PC-3 (cell line): ENCODE data around the gene QSER1. TPM values are rescaled to one million over a fixed set of nuclear protein-coding genes. Genes with fewer than 3 reads are reported as not detected.

ENCODE experiments used
- ATAC-seq: fragments of 200-7000 bp; cut with Tn5 transposase; 2 replicates; pipeline ENCODE4 v1.9.1; 2020; ENCODE audit warnings: mild to moderate bottlenecking, moderate library complexity
- BruUV-seq: library from RNA; stranded (reverse); fragments of 400-500 nt; replicated peaks from 2 replicates; lab custom pipeline; 2021; lab: Mats Ljungman, UMichigan
- CTCF ChIA-PET: fragments of 300-600 bp; sonication (Branson Sonifier 250); formaldehyde crosslinking; loops from one replicate; lab custom pipeline; 2022; ENCODE audit warnings: antibody characterized with exemption; lab: Charles Lee
- POLR2A ChIA-PET: fragments of 300-600 bp; sonication (Branson Sonifier 250); formaldehyde crosslinking; loops from one replicate; lab custom pipeline; 2022; ENCODE audit warnings: antibody characterized with exemption; ENCODE audit not compliant: unreplicated experiment; lab: Charles Lee
- DNase-seq: peaks from one replicate; pipeline ENCODE4 v3.0.0-alpha.2; 2015
- H2AFZ ChIP-seq: fragments of 300-600 bp; sonication (generic); 2 replicates; pipeline ENCODE4 v1.6.0; 2016; ENCODE audit warnings: antibody characterized with exemption, low read length
- H3F3A ChIP-seq: fragments of 300-600 bp; sonication (generic); one replicate; pipeline ENCODE4 v1.6.0; 2017; ENCODE audit warnings: antibody characterized with exemption, low read length, control low read depth, mild to moderate bottlenecking; ENCODE audit not compliant: unreplicated experiment
- H3K27ac ChIP-seq: fragments of 300-600 bp; sonication (generic); 2 replicates; pipeline ENCODE4 v1.5.1; 2016; ENCODE audit warnings: mild to moderate bottlenecking, low read length
- H3K27me3 ChIP-seq: fragments of 300-600 bp; sonication (generic); 2 replicates; pipeline ENCODE4 v1.6.1; 2016; ENCODE audit warnings: low read length, mixed read lengths
- H3K36me3 ChIP-seq: fragments of 300-600 bp; sonication (generic); 2 replicates; pipeline ENCODE4 v1.6.1; 2016; ENCODE audit warnings: low read depth, mixed run types, low read length, mixed read lengths
- H3K4me1 ChIP-seq: fragments of 300-600 bp; sonication (generic); 2 replicates; pipeline ENCODE4 v1.5.1; 2016; ENCODE audit warnings: low read length; ENCODE audit not compliant: insufficient read depth
- H3K4me2 ChIP-seq: fragments of 300-600 bp; sonication (generic); 2 replicates; pipeline ENCODE4 v1.6.0; 2016; ENCODE audit warnings: low read length
- H3K4me3 ChIP-seq: fragments of 300-600 bp; sonication (generic); 2 replicates; pipeline ENCODE4 v1.5.1; 2016; ENCODE audit warnings: mild to moderate bottlenecking, low read length, mixed read lengths
- H3K79me2 ChIP-seq: fragments of 300-600 bp; sonication (generic); 2 replicates; pipeline ENCODE4 v1.6.1; 2017; ENCODE audit warnings: low read length, mixed read lengths
- H3K9ac ChIP-seq: fragments of 300-600 bp; sonication (generic); 2 replicates; pipeline ENCODE4 v1.6.0; 2016; ENCODE audit warnings: mild to moderate bottlenecking, low read length
- H3K9me2 ChIP-seq: fragments of 300-600 bp; sonication (generic); replicated peaks from 2 replicates; pipeline ENCODE4 v1.6.1; 2016; ENCODE audit warnings: mixed run types, low read length, mixed read lengths
- H3K9me3 ChIP-seq: fragments of 300-600 bp; sonication (generic); 2 replicates; pipeline ENCODE4 v1.6.1; 2016; ENCODE audit warnings: low read length, mixed read lengths
- H4K20me1 ChIP-seq: fragments of 300-600 bp; sonication (generic); 2 replicates; pipeline ENCODE4 v1.6.1; 2016; ENCODE audit warnings: low read length, mixed read lengths
- EZH2 ChIP-seq: fragments of 300-600 bp; sonication (generic); IDR thresholded peaks from one replicate; pipeline ENCODE4 v1.6.1; 2017; ENCODE audit warnings: antibody characterized with exemption, mild to moderate bottlenecking, low read length; ENCODE audit not compliant: unreplicated experiment
- EZH2phosphoT487 ChIP-seq: fragments of 300-600 bp; sonication (generic); IDR thresholded peaks from 2 replicates; pipeline ENCODE4 v1.6.1; 2018; ENCODE audit warnings: mild to moderate bottlenecking, antibody characterized with exemption, low read length, borderline replicate concordance
- intact Hi-C: fragments of 100-400 bp; cut with micrococcal nuclease; formaldehyde crosslinking; loops from 2 replicates; pipeline ENCODE4 v1.9.0; 2023
- total RNA-seq: library from RNA; depleted of rRNA; stranded (reverse); fragments of >200 nt; gene quantifications from 2 replicates; pipeline ENCODE4 v1.2.3, GENCODE V29; 2014
- TF ChIP-seq, protein P1 (sequence below): fragments of 300-600 bp; sonication (generic); conservative IDR thresholded peaks from 2 replicates; pipeline ENCODE4 v1.5.1; 2017; ENCODE audit warnings: antibody characterized with exemption, low read depth, mild to moderate bottlenecking, low read length

QSER1 gene
- total RNA-seq, 1 experiment from 2014 or later = 19.4 TPM

DNA sequence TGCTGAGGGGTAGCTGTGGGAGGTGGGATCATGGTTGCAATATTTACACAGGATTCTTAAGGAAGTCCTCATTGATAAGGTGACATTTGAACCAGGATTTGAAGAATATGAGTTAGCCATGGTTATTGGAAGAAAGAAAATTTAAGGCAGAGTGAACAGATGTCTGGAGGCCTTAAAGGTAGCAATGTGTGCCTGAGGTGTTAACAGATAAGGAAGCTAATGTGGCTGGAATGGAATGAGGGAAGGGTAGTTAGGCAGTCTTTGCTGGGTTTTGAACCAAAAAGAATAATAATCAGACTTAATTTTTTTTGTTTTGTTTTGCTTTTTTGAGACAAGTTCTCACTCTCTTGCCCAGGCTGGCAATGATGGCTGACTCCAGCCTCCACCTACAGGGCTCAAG is 113.4 kb downstream of the QSER1 start:
- Histone ChIP-seq H3K27ac (no peak overlapping the region), H3K79me2 (no peaks in the 10 kb centered on the region), H3K9me2 (no peaks in the 10 kb centered on the region), H3K36me3 (no peaks in the 10 kb centered on the region), H3K9me3 (no peaks in the 10 kb centered on the region), H3K4me1 (0 out of 2 replicates have a peak, but pooled peaks cover 2% of the 10 kb centered on the region), H3F3A (no peaks in the 10 kb centered on the region), H3K27me3 (no peaks in the 10 kb centered on the region), H3K4me3 (no peak overlapping the region), H3K4me2 (no peak overlapping the region), H3K9ac (no peak overlapping the region), H4K20me1 (no peaks in the 10 kb centered on the region), H2AFZ (no peak overlapping the region)
- TF ChIP-seq EZH2 (no peak), EZH2phosphoT487 (no peak)
- TF ChIP-seq, protein P1, sequence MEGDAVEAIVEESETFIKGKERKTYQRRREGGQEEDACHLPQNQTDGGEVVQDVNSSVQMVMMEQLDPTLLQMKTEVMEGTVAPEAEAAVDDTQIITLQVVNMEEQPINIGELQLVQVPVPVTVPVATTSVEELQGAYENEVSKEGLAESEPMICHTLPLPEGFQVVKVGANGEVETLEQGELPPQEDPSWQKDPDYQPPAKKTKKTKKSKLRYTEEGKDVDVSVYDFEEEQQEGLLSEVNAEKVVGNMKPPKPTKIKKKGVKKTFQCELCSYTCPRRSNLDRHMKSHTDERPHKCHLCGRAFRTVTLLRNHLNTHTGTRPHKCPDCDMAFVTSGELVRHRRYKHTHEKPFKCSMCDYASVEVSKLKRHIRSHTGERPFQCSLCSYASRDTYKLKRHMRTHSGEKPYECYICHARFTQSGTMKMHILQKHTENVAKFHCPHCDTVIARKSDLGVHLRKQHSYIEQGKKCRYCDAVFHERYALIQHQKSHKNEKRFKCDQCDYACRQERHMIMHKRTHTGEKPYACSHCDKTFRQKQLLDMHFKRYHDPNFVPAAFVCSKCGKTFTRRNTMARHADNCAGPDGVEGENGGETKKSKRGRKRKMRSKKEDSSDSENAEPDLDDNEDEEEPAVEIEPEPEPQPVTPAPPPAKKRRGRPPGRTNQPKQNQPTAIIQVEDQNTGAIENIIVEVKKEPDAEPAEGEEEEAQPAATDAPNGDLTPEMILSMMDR = no peak
- BruUV-seq = no TSS peak
- ATAC-seq (no peak), DNase-seq (no peak)
- ChIA-PET CTCF (no interaction called here), POLR2A (no interaction called here)
- intact Hi-C loops = no loop called here

DNA sequence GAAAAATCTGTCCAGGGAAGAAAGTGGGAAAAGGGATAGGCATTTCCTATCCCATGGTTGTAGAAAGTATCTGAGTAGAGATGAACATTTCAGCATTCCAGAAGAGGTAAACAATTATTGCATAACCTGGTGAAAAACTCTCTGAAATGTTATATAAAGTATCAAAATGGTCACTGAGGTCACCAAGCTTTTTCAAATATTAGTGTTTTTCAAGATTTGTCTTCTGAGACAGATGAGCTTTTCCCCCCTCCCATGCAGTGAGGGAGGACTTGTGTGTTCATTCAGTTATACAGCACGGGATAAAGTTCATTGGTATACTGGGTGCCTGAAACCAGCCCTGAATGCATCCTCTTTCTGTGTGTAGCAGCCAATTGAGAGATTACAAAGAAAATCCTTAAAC is 121.1 kb downstream of the QSER1 start:
- ATAC-seq (no peak), DNase-seq (no peak)
- Histone ChIP-seq H3K9me3 (no peaks in the 10 kb centered on the region), H3K36me3 (no peaks in the 10 kb centered on the region), H4K20me1 (no peaks in the 10 kb centered on the region), H3K4me1 (peaks cover 24% of the 10 kb centered on the region), H3K9ac (no peak overlapping the region), H2AFZ (no peak overlapping the region), H3K27ac (no peak overlapping the region), H3K4me3 (no peak overlapping the region), H3F3A (peaks cover 4% of the 10 kb centered on the region), H3K27me3 (no peaks in the 10 kb centered on the region), H3K79me2 (no peaks in the 10 kb centered on the region), H3K9me2 (no peaks in the 10 kb centered on the region), H3K4me2 (no peak overlapping the region)
- ChIA-PET POLR2A (no interaction called here), CTCF (no interaction called here)
- TF ChIP-seq EZH2phosphoT487 (no peak), EZH2 (no peak)
- TF ChIP-seq, protein P1 = no peak
- intact Hi-C loops = no loop called here
- BruUV-seq = no TSS peak

DNA sequence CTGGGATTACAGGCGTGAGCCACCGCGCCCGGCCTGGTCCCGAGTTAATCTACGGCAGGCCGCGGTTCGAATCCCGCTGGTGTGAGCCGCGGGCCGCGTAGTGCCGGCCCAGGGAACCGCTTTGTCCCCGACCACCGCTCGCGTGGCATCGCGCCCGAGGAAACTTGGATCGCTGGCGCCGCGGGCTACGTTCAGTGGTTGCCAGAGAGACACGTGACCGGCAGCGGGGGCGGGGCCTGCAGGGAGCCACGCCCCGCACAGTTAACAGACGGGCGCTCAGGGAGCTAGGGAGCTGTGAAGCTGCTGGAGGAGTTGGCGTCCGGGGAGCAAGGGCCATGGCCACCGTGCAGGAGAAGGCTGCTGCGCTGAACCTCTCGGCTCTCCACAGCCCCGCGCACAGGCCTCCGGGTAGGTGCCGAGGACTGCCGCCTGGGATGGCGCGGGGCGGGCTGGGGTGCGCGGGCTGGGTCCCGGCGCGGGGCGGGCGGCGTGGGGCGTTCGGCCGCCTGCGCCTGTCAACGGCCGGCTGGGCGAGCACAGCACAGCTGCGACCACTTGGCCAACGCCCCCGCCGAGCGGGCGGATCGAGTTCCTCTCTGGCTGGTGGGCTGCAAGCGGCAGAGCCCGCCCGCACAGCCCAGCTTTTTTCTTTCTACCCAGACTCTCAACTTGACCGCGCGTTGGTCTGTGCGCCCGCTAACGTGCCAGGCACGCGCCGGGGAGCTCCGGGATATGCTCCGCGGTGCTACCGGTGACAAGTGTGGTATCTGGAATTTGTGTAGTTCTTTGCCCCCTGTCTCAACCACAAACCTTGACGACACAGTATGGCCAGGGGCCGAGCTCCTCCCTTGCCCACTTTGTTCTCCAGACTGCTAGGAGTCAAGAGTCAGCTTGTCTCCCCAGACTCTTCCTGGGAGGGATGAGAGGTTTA is 123.3 kb downstream of the QSER1 start, which contains the start of gene DEPDC7:
Gene DEPDC7 (plus strand): TSS at position 258 of the 931 bp plus-strand sequence. CDS start 78 bp downstream, at position 336.
- H3K4me1 ChIP-seq = peaks cover 22% of the 10 kb centered on the region
- H3F3A ChIP-seq = peaks cover 4% of the 10 kb centered on the region
- no peak within 1 kb of the TSS for H3K9ac ChIP-seq
- H3K36me3 ChIP-seq = no peaks in the 10 kb centered on the region
- H3K27ac ChIP-seq = no peak within 1 kb of the TSS
- no peak for DNase-seq
- no TSS peak for BruUV-seq
- no peak within 1 kb of the TSS for H3K4me3 ChIP-seq
- no peaks in the 10 kb centered on the region for H3K9me3 ChIP-seq
- peak; percentile 30; the same call in 1 of the 2 replicates for ATAC-seq
- ChIA-PET POLR2A (no interaction called here), CTCF (no interaction called here)
- no peak for TF ChIP-seq EZH2phosphoT487
- TF ChIP-seq, protein P1 = no peak
- no peak within 1 kb of the TSS for H2AFZ ChIP-seq
- H3K27me3 ChIP-seq = no peaks in the 10 kb centered on the region
- H4K20me1 ChIP-seq = no peaks in the 10 kb centered on the region
- no peaks in the 10 kb centered on the region for H3K9me2 ChIP-seq
- H3K79me2 ChIP-seq = no peaks in the 10 kb centered on the region
- intact Hi-C loops = no loop called here
- H3K4me2 ChIP-seq = no peak within 1 kb of the TSS
